Tibial nerve (tissue), 4 donors: ENCODE measurements around the gene GLRA1. TPM values are rescaled to one million over a fixed set of nuclear protein-coding genes. Genes with fewer than 3 reads are reported as not detected.

Experiments
- DNase-seq, 2 donors: peaks; one replicate each; pipeline ENCODE4 v3.0.0-alpha.2; 2019; ENCODE audit warnings: low spot score in 2 of 2
- H3K27ac ChIP-seq, 4 donors: fragments of 200-600 bp; sonication (generic) in 3 of 4; one replicate each; pipeline ENCODE4 v1.5.1; 2017 to 2019; ENCODE audit warnings: mild to moderate bottlenecking in 1 of 4
- H3K27me3 ChIP-seq, 2 donors: fragments of 200-600 bp; sonication (generic) in 1 of 2; one replicate each; pipeline versions ENCODE4 v1.5.1 to v1.6.0; 2017 to 2019
- H3K36me3 ChIP-seq, 3 donors: fragments of 200-600 bp; sonication (generic); one replicate each; pipeline ENCODE4 v1.5.1; 2018 to 2019
- H3K4me1 ChIP-seq, 4 donors: fragments of 200-600 bp; sonication (generic) in 3 of 4; one replicate each; pipeline ENCODE4 v1.5.1; 2017 to 2019
- H3K4me3 ChIP-seq, 4 donors: fragments of 200-600 bp; sonication (generic) in 3 of 4; one replicate each; pipeline ENCODE4 v1.5.1; 2017 to 2019; ENCODE audit warnings: mild to moderate bottlenecking in 1 of 4, moderate library complexity in 1 of 4
- H3K9me3 ChIP-seq, 4 donors: fragments of 200-600 bp; sonication (generic) in 3 of 4; one replicate each; pipeline ENCODE4 v1.5.1; 2017 to 2019
- EP300 ChIP-seq, 2 donors: sonication (generic); formaldehyde crosslinking; IDR thresholded peaks; one replicate each; pipeline ENCODE4 v1.6.1; 2017; ENCODE audit warnings: antibody characterized with exemption in 2 of 2, mild to moderate bottlenecking in 1 of 2
- POLR2A ChIP-seq, 2 donors: fragments of 450-650 bp; IDR thresholded peaks; one replicate each; pipeline ENCODE4 v1.6.1; 2017; ENCODE audit warnings: antibody characterized with exemption in 2 of 2, mild to moderate bottlenecking in 2 of 2, moderate library complexity in 2 of 2
- WGBS, 2 donors: methylation state at CpG; one replicate each; pipeline ENCODE4 v1.1.5; 2018; 5-methylcytosine and 5-hydroxymethylcytosine counted together
- total RNA-seq, 4 donors: library from RNA; depleted of rRNA; stranded (reverse); fragments of >200 nt; gene quantifications; one replicate each; pipeline ENCODE4 v1.1.0, GENCODE V29; 2016
- TF ChIP-seq, protein P1 (sequence below), 5 experiments: fragments of 200-600 bp in 3 of 5; fragments of 450-650 bp in 2 of 5; sonication (generic) in 3 of 5; IDR thresholded peaks; one replicate each; pipeline ENCODE4 v1.5.1; 2016 to 2019; ENCODE audit warnings: antibody characterized with exemption in 5 of 5, mild to moderate bottlenecking in 3 of 5, moderate library complexity in 2 of 5

Gene GLRA1
- total RNA-seq, 4 donors from 2014 or later, result not detected

DNA sequence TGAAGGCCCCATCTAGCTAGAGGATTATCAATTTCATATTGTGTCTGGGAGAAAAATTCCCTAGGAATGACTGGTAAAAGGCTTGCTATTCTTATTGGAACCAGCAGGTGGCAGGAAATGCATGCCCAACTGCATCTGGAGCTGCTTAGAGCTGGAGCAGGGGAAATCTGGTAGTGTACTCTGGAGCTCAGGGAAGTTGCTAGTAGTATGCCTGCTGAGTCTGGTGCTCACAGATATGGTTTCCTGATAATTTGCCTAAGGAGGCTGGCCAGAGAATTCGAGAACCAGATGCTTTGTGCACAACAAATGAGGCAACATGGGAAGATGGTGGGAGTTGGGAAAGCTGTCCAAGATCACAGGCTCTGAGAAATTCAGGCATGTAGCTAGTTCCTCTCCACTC is 99.2 kb downstream of the GLRA1 start:
- DNase-seq, result peak in 1 of 2 donors; percentile 72
- TF ChIP-seq, protein P1, sequence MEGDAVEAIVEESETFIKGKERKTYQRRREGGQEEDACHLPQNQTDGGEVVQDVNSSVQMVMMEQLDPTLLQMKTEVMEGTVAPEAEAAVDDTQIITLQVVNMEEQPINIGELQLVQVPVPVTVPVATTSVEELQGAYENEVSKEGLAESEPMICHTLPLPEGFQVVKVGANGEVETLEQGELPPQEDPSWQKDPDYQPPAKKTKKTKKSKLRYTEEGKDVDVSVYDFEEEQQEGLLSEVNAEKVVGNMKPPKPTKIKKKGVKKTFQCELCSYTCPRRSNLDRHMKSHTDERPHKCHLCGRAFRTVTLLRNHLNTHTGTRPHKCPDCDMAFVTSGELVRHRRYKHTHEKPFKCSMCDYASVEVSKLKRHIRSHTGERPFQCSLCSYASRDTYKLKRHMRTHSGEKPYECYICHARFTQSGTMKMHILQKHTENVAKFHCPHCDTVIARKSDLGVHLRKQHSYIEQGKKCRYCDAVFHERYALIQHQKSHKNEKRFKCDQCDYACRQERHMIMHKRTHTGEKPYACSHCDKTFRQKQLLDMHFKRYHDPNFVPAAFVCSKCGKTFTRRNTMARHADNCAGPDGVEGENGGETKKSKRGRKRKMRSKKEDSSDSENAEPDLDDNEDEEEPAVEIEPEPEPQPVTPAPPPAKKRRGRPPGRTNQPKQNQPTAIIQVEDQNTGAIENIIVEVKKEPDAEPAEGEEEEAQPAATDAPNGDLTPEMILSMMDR (IDR thresholded peaks at IDR 0.05), result peak; percentile 76 to 88 (median 77)
- TF ChIP-seq EP300 (IDR thresholded peaks at IDR 0.05) (no peak), POLR2A (IDR thresholded peaks at IDR 0.05) (no peak)
- WGBS, 2 donors, result 20 to 21% methylated on average over 1 of the region's 1 CpG

DNA sequence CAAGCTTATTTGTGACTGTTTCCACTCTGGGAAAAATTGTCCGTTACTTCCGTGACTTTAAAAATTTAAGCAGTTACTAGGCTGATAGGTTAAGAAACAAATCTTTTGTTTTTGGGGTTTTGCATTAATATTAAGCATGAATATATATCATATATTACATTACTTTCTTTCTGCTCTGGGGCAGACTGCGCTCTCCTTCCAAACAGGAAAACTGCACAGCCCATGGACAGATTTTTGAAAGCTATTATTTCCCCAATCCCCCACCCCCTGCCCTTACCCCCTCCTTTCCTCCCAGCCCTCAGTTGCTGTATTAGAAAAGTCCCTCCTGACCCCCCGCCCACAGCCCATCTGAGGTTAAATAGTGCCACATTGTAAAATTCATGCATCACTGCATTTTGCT is 102.5 kb downstream of the GLRA1 start:
- Histone ChIP-seq H3K9me3 (no peaks in the 10 kb centered on the region), H3K4me3 (no peak overlapping the region), H3K27me3 (no peaks in the 10 kb centered on the region), H3K4me1 (no peaks in the 10 kb centered on the region), H3K36me3 (no peaks in the 10 kb centered on the region), H3K27ac (no peak overlapping the region)
- 92 to 94% methylated on average over 4 of the region's 4 CpGs for WGBS, 2 donors
- TF ChIP-seq, protein P1 (IDR thresholded peaks at IDR 0.05), result no peak
- TF ChIP-seq EP300 (IDR thresholded peaks at IDR 0.05) (no peak), POLR2A (IDR thresholded peaks at IDR 0.05) (no peak)
- DNase-seq, result no peak

More for the DNA sequence above, 99.2 kb downstream of the GLRA1 start:
- H3K4me1 ChIP-seq, result no peaks in the 10 kb centered on the region
- H3K27ac ChIP-seq, result no peak overlapping the region
- H3K9me3 ChIP-seq, result no peaks in the 10 kb centered on the region
- H3K27me3 ChIP-seq, result no peaks in the 10 kb centered on the region
- peaks cover 0 to 3% (median 0%) of the 10 kb centered on the region in 3 donors for H3K36me3 ChIP-seq
- no peak overlapping the region for H3K4me3 ChIP-seq

DNA sequence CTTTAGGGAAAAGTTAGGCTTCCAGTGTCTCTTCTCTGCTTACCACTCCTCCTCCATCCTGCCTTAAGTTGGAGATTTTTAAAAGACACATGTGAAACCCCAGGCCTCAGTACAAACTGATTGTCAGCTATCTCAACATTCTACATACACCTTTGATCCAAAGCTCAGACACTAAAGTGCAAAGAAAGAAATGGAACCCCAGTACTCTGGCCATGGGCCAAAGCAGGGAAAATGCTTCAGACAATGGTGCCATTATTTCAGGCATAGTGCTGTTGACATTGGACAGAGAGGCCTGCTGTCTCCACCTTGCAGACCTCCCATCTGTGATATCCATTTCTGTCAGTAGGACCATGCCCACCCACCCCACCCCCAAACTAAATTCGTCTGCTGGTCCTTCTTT is 103.7 kb downstream of the GLRA1 start:
- H3K36me3 ChIP-seq, result no peaks in the 10 kb centered on the region
- 39 to 45% methylated on average over 1 of the region's 1 CpG for WGBS, 2 donors
- H3K4me1 ChIP-seq, result no peaks in the 10 kb centered on the region
- no peak overlapping the region for H3K27ac ChIP-seq
- DNase-seq, result no peak
- H3K9me3 ChIP-seq, result no peaks in the 10 kb centered on the region
- H3K4me3 ChIP-seq, result no peak overlapping the region
- TF ChIP-seq EP300 (IDR thresholded peaks at IDR 0.05) (no peak), POLR2A (IDR thresholded peaks at IDR 0.05) (no peak)
- TF ChIP-seq, protein P1 (IDR thresholded peaks at IDR 0.05), result no peak
- no peaks in the 10 kb centered on the region for H3K27me3 ChIP-seq

DNA sequence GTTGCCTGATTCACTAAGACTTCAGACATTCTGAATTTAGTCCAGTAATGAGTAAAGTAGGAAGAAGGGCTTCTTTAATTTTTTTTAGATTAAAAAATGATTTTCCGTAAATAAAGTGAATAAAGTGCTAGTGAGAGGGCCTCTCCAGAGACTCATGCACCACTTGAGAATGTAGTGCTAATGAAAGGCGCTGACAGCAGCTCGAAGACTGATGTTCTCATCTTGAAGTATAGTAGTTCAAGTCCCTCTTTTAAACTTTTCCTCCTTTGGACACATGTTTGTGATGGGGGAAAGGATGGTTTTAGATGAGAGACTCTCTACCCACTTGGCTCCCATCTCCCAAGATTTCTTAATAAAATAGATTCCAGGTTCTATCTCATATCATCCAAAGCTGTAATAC is 104.4 kb downstream of the GLRA1 start:
- Histone ChIP-seq H3K4me1 (no peaks in the 10 kb centered on the region), H3K9me3 (no peaks in the 10 kb centered on the region), H3K27ac (no peak overlapping the region), H3K36me3 (no peaks in the 10 kb centered on the region), H3K27me3 (no peaks in the 10 kb centered on the region), H3K4me3 (no peak overlapping the region)
- no peak for DNase-seq
- 67 to 84% methylated on average over 3 of the region's 3 CpGs for WGBS, 2 donors
- TF ChIP-seq EP300 (IDR thresholded peaks at IDR 0.05) (no peak), POLR2A (IDR thresholded peaks at IDR 0.05) (no peak)
- TF ChIP-seq, protein P1 (IDR thresholded peaks at IDR 0.05), result no peak

DNA sequence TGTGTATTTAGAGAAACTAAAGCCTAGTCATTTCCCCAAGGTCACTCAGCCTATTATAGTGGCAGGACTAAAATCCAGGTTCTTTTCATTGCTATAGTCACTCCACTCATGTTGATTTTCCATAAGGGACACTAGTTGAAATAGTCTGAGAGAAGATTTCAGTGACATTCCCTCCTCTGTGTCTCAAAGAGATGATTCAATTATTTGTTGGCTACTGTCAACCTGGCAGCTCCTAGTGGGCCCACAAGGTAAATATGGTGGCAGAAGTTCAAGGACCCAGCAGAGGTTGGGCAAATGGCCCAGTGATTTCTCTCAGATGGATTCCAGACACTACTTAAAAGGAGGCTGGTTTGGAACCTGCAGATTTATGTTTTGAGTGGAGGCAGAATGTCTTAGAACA is 104.8 kb downstream of the GLRA1 start:
- Histone ChIP-seq H3K4me3 (no peak overlapping the region), H3K27ac (no peak overlapping the region), H3K27me3 (no peaks in the 10 kb centered on the region), H3K4me1 (no peaks in the 10 kb centered on the region), H3K36me3 (peaks cover 0 to 3% (median 0%) of the 10 kb centered on the region in 3 donors), H3K9me3 (no peaks in the 10 kb centered on the region)
- TF ChIP-seq POLR2A (IDR thresholded peaks at IDR 0.05), result no peak
- TF ChIP-seq EP300 (IDR thresholded peaks at IDR 0.05), result no peak
- TF ChIP-seq, protein P1 (IDR thresholded peaks at IDR 0.05), result no peak
- no peak for DNase-seq
